Activated CD8-positive, alpha-beta T cell treated with anti-CD3 and anti-CD28 coated beads for 36 hours (primary cell): ENCODE results near the gene FAM193A. TPM values are rescaled to one million over a fixed set of nuclear protein-coding genes. Genes with fewer than 3 reads are reported as not detected.
A peak's percentile ranks its signal among the peaks of the same experiment; 100 is the strongest.

ENCODE experiments used
- ATAC-seq: fragments of 200-7000 bp; cut with Tn5 transposase; one replicate; pipeline ENCODE4 v1.10.0; 2021; ENCODE audit warnings: mild to moderate bottlenecking, moderate library complexity
- CTCF ChIA-PET: fragments of 350-600 bp; sonication (Branson Sonifier 250); formaldehyde crosslinking; loops from one replicate; lab custom pipeline; 2021; ENCODE audit warnings: antibody characterized with exemption; lab: Charles Lee
- POLR2A ChIA-PET: fragments of 350-600 bp; sonication (Branson Sonifier 250); formaldehyde crosslinking; loops from one replicate; lab custom pipeline; 2021; ENCODE audit warnings: antibody characterized with exemption; lab: Charles Lee
- DNase-seq: peaks from one replicate; pipeline ENCODE4 v3.0.0-alpha.2; 2020
- H3K27ac Mint-ChIP-seq: one replicate; pipeline ENCODE4 v1.8.0; 2021; ENCODE audit warnings: mild to moderate bottlenecking, mixed read lengths
- H3K27me3 Mint-ChIP-seq: one replicate; pipeline ENCODE4 v1.8.0; 2021; ENCODE audit warnings: mixed read lengths
- H3K36me3 Mint-ChIP-seq: one replicate; pipeline ENCODE4 v1.8.0; 2021; ENCODE audit warnings: low read depth, mixed read lengths
- H3K4me1 Mint-ChIP-seq: one replicate; pipeline ENCODE4 v1.8.0; 2021; ENCODE audit warnings: low read depth, mixed read lengths
- H3K4me3 Mint-ChIP-seq: one replicate; pipeline ENCODE4 v1.8.0; 2021; ENCODE audit warnings: mild to moderate bottlenecking, moderate library complexity, mixed read lengths
- H3K9me3 Mint-ChIP-seq: one replicate; pipeline ENCODE4 v1.8.0; 2021; ENCODE audit warnings: mixed read lengths
- intact Hi-C: fragments of 100-400 bp; cut with micrococcal nuclease; formaldehyde crosslinking; loops from one replicate; pipeline ENCODE4 v1.10.0; 2022
- total RNA-seq, 2 experiments: library from RNA; stranded (reverse); gene quantifications; one replicate each; pipeline ENCODE4 v1.2.3, GENCODE V29; 2021
- TF ChIP-seq, protein P1 (sequence below): fragments of 200-600 bp; IDR thresholded peaks from one replicate; pipeline ENCODE4 v1.8.0; 2022; ENCODE audit warnings: antibody characterized with exemption, mild to moderate bottlenecking

The FAM193A gene
- total RNA-seq, 2 experiments from 2014 or later, result 22.4 to 22.9 TPM

DNA sequence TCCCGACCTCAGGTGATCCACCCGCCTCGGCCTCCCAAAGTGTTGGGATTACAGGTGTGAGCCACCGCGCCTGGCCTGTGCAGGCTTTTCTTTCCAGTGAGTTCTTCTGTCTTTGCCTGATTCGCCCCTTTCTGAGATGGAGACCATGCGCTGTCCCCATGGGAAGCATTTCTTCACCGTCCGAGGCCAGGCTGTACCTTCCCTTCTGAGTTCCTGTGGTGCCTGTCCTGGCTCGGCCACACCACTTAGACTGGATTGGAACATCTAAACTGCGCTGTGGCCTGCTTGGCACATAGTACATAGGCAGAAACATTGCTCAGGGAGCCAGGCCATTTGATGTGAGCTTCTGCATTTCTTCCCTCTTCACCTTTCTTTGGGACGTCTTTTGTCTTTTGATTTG, 23.7 kb downstream of the FAM193A start:
- H3K9me3 Mint-ChIP-seq, result no peaks in the 10 kb centered on the region
- H3K4me3 Mint-ChIP-seq, result no peak overlapping the region
- H3K27me3 Mint-ChIP-seq, result no peaks in the 10 kb centered on the region
- ChIA-PET POLR2A (no interaction called here), CTCF (interaction anchor here (0.8 kb wide), 1 partner anchor 25 kb away, joined by 3 read pairs; no protein-coding TSS in a partner anchor)
- H3K4me1 Mint-ChIP-seq, result peaks cover 23% of the 10 kb centered on the region
- peaks cover 11% of the 10 kb centered on the region for H3K36me3 Mint-ChIP-seq
- intact Hi-C loops, result no loop called here
- DNase-seq (no peak), ATAC-seq (no peak)
- TF ChIP-seq, protein P1, sequence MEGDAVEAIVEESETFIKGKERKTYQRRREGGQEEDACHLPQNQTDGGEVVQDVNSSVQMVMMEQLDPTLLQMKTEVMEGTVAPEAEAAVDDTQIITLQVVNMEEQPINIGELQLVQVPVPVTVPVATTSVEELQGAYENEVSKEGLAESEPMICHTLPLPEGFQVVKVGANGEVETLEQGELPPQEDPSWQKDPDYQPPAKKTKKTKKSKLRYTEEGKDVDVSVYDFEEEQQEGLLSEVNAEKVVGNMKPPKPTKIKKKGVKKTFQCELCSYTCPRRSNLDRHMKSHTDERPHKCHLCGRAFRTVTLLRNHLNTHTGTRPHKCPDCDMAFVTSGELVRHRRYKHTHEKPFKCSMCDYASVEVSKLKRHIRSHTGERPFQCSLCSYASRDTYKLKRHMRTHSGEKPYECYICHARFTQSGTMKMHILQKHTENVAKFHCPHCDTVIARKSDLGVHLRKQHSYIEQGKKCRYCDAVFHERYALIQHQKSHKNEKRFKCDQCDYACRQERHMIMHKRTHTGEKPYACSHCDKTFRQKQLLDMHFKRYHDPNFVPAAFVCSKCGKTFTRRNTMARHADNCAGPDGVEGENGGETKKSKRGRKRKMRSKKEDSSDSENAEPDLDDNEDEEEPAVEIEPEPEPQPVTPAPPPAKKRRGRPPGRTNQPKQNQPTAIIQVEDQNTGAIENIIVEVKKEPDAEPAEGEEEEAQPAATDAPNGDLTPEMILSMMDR, result no peak
- no peak overlapping the region for H3K27ac Mint-ChIP-seq

DNA sequence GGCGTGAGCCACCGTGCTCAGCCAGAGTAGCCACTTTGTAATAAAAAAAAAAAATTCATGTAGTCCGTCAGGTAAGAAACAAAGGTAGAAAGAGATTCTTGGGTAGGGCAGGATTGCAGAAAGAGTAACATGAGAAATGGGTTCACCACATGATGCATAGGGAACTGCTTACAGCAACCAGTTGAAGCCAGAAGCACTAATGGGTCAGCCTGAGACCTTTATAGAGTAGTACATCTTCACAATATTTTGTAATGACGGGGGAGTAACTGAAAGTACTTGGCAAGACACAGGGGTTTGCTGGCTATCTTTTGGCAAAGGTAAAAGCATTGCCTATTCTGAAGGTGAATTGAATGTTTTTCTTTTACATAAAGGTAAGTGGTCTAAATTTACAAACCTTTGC, 29.1 kb downstream of the FAM193A start:
- intact Hi-C loops, result no loop called here
- Mint-ChIP-seq H3K4me1 (peaks cover 34% of the 10 kb centered on the region), H3K4me3 (no peak overlapping the region), H3K27ac (no peak overlapping the region), H3K36me3 (peaks cover 9% of the 10 kb centered on the region), H3K27me3 (no peaks in the 10 kb centered on the region), H3K9me3 (no peaks in the 10 kb centered on the region)
- no peak for DNase-seq
- ChIA-PET CTCF (no interaction called here), POLR2A (interaction anchor here (0.6 kb wide), 1 partner anchor 31 kb away, joined by 3 read pairs; no protein-coding TSS in a partner anchor)
- TF ChIP-seq, protein P1, result no peak
- no peak for ATAC-seq

DNA sequence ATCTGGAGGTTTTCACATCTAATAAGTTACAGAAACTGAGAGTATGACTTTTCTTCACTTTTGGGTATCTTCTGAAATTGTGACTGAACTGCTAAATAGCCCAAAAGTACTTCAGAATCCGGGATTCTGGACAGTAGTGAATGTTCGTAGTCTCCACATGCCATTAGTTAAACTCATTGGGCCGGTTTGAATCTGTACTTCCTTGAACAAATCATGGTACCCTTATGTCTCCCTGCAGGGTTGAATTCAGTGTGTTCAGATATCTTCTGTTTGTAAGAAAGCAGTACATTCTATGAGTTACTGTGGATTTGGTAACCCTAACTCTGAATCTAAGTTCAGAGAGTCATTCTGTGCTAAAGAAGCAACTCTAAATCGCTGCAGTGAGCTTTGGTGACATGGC, 33.6 kb downstream of the FAM193A start:
- DNase-seq, result no peak
- intact Hi-C loops, result no loop called here
- TF ChIP-seq, protein P1, result no peak
- no peaks in the 10 kb centered on the region for H3K27me3 Mint-ChIP-seq
- no peaks in the 10 kb centered on the region for H3K9me3 Mint-ChIP-seq
- ChIA-PET CTCF (no interaction called here), POLR2A (interaction anchor here (0.6 to 1.0 kb wide), 3 partner anchors 8 to 43 kb away, joined by 3 read pairs; no protein-coding TSS in a partner anchor)
- peaks cover 9% of the 10 kb centered on the region for H3K36me3 Mint-ChIP-seq
- no peak for ATAC-seq
- peaks cover 56% of the 10 kb centered on the region for H3K4me1 Mint-ChIP-seq
- H3K4me3 Mint-ChIP-seq, result peak overlapping the region; percentile 44
- peak overlapping the region; percentile 85 for H3K27ac Mint-ChIP-seq

DNA sequence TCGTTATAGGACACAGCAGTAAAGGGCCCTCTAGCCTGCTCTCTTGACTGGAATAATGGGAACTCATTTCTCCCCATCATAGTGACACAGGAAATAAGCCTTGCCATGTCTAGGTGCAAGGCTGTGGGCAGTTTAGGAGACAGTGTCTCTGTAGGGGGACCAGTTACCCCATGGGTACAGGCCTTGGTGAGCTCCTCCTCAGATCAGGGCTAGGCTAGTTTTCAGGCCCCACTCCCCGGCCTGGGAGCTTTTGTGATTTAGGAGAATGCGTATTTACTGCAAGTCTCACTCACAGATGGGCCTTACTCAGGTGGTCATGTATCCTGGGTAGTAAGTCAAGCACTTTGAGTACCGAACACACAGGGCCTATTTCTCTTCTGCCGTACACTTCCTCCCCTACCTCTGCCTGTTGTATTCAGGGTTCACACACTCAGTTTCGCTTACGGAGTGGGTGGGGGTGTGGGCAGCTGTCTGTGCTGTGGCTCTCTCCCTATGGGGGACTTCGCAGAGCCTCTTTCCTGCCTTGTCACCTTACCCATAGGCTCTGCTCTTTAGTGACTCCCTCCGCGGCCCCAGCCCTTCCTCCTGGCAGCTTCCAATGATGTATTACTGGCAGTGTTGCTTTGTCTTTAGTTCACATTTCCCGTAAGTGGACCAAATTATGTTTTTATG, 34.2 kb downstream of the FAM193A start:
- H3K27me3 Mint-ChIP-seq, result no peaks in the 10 kb centered on the region
- intact Hi-C loops, result no loop called here
- TF ChIP-seq, protein P1, result no peak
- H3K4me3 Mint-ChIP-seq, result peak overlapping the region; percentile 44
- DNase-seq (peak; percentile 92), ATAC-seq (peak; percentile 99)
- H3K27ac Mint-ChIP-seq, result peak overlapping the region; percentile 85
- POLR2A ChIA-PET, result interaction anchor here (0.6 to 1.5 kb wide), 5 partner anchors 9 to 44 kb away, joined by 3 to 6 read pairs (median 3); no protein-coding TSS in a partner anchor
- H3K4me1 Mint-ChIP-seq, result peaks cover 58% of the 10 kb centered on the region
- CTCF ChIA-PET, result interaction anchor here (0.7 kb wide), 1 partner anchor 22 kb away, joined by 3 read pairs; no protein-coding TSS in a partner anchor
- H3K9me3 Mint-ChIP-seq, result no peaks in the 10 kb centered on the region
- H3K36me3 Mint-ChIP-seq, result peaks cover 8% of the 10 kb centered on the region

DNA sequence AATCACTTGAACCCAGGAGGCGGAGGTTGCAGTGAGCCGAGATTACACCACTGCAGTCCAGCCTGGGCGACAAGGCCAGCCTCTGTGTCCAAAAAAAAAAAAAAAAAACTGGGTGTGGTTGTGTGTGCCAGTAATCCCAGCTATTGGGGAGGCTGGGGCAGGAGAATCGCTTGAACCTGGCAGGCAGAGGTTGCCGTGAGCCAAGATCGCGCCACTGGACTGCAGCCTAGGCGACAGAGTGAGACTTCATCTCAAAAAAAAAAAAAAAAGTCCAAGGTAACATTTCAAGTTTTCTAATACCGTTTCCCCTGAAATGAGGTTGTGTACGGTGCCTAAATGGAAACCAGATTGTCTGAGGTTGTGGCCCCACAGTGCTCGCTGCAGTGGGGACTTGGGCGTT, 35.6 kb downstream of the FAM193A start:
- peaks cover 8% of the 10 kb centered on the region for H3K36me3 Mint-ChIP-seq
- TF ChIP-seq, protein P1, result no peak
- CTCF ChIA-PET, result no interaction called here
- POLR2A ChIA-PET, result interaction anchor here (0.9 to 1.5 kb wide), 2 partner anchors 15 to 103 kb away, joined by 3 read pairs; partner anchors contain the start of gene RNF4
- H3K27ac Mint-ChIP-seq, result no peak overlapping the region
- no peak for ATAC-seq
- no peaks in the 10 kb centered on the region for H3K27me3 Mint-ChIP-seq
- peaks cover 58% of the 10 kb centered on the region for H3K4me1 Mint-ChIP-seq
- intact Hi-C loops, result no loop called here
- H3K4me3 Mint-ChIP-seq, result no peak overlapping the region
- DNase-seq, result no peak
- H3K9me3 Mint-ChIP-seq, result no peaks in the 10 kb centered on the region
